Amniotic stem cell (primary cell): ENCODE measurements around the gene CDH23.

Source experiments
- DNase-seq: peaks from one replicate; lab custom pipeline; 2025; lab: John Stamatoyannopoulos, UW

Gene CDH23

GRCh38 chr10:71467161-71467560, 70.4 kb downstream of the CDH23 start:
- DNase-seq = no peak

- DNase-seq = no peak
Observed at GRCh38 chr10:71467569-71468362, 71.0 kb downstream of the CDH23 start.

- DNase-seq = no peak
Observed at GRCh38 chr10:71468363-71469094, 71.8 kb downstream of the CDH23 start.

- no peak for DNase-seq
Observed at GRCh38 chr10:71471006-71471405, 74.3 kb downstream of the CDH23 start.

- no peak for DNase-seq
Observed at GRCh38 chr10:71471957-71472365, 75.2 kb downstream of the CDH23 start.

GRCh38 chr10:71472466-71472865, 75.7 kb downstream of the CDH23 start:
- DNase-seq = no peak

GRCh38 chr10:71472912-71473311, 76.2 kb downstream of the CDH23 start:
- no peak for DNase-seq

GRCh38 chr10:71473671-71474599, 77.2 kb downstream of the CDH23 start:
- DNase-seq = no peak

GRCh38 chr10:71474702-71475242, 78.1 kb downstream of the CDH23 start:
- DNase-seq = no peak

GRCh38 chr10:71475243-71475871, 78.6 kb downstream of the CDH23 start:
- DNase-seq = no peak

GRCh38 chr10:71476228-71477011, 79.7 kb downstream of the CDH23 start:
- no peak for DNase-seq

GRCh38 chr10:71478173-71478572, 81.5 kb downstream of the CDH23 start:
- no peak for DNase-seq

- DNase-seq = no peak
Observed at GRCh38 chr10:71478813-71479365, 82.2 kb downstream of the CDH23 start.

GRCh38 chr10:71479831-71480230, 83.1 kb downstream of the CDH23 start:
- DNase-seq = no peak

GRCh38 chr10:71480662-71481061, 83.9 kb downstream of the CDH23 start:
- DNase-seq = no peak

- no peak for DNase-seq
Observed at GRCh38 chr10:71481746-71482410, 85.2 kb downstream of the CDH23 start.

GRCh38 chr10:71482620-71483019, 85.9 kb downstream of the CDH23 start:
- no peak for DNase-seq

- no peak for DNase-seq
Observed at GRCh38 chr10:71483135-71483534, 86.4 kb downstream of the CDH23 start.

GRCh38 chr10:71483885-71484751, 87.4 kb downstream of the CDH23 start:
- DNase-seq = no peak
